Astrocyte of the hippocampus (primary cell): ENCODE results near the gene MZT2A.
"Not testable (repeated sequence)": the region's sequence is repeated elsewhere in the genome, so short reads cannot be mapped to it uniquely, and the experiment has no call there.

Source experiments
- DNase-seq: peaks from one replicate; pipeline ENCODE4 v3.0.0; 2011; ENCODE audit warnings: low read depth, low spot score

MZT2A gene

GRCh38 chr2:131492418-131493198, 411 bp upstream of the MZT2A start:
- DNase-seq: peak; percentile 96

DNA sequence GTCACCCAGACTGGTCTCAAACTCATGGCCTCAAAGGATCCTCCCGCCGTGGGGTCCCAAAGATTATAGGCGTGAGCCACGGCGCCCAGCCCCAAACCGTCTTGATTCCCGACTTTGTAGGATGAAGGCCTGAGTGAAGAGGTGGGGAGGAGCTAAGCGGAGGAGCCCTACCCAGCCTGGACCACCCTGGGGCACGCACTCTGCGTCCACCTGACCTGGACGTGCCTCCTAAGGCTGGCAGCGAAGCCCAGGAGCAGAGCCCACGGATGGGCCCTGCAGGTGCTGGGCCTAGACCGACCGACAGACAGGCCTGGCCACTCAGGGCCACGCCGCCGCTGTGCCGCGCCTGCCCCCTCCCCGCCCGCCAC, 744 bp downstream of the MZT2A start:
- DNase-seq: peak; percentile 20

- peak; percentile 41 for DNase-seq
Measured at GRCh38 chr2:131490616-131491468, 1.4 kb downstream of the MZT2A start.

- no peak for DNase-seq
Measured at GRCh38 chr2:131488306-131489205, 3.6 kb downstream of the MZT2A start.

DNA sequence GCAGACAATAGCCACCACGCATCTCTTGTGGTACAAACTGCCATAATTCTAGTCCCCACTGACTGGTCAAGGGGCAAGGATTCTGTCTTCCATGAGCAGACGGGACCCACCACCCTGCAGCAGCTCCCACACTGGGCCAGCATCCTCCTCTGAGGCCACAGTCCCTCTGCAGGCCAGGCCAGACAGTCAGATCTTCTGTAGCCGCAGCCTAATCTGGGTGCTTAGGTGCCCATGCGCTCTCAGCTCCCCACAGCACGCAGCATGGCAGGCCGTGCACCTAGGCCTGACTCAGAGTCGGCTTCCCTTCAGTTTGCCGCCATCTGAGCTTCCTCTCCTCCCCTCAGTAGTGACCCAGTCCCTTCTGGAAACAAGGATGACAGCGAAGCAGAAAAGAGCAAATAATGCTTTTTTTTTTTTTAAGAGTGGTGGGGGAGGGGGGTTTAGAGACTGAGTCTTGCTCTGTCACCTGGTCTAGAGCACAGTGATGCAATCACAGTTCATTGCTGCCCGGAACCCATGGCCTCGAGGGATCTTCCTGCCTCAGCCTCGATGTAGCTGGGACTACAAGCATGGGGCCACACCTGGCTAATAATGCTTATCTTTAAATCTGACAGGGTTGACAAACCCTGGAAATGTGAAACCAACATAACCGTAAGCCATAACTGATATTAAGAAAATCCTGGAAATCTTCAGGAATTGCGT, 5.8 kb downstream of the MZT2A start:
- DNase-seq: not testable (repeated sequence)

GRCh38 chr2:131484906-131485460, 7.2 kb downstream of the MZT2A start:
- DNase-seq: not testable (repeated sequence)

- DNase-seq: not testable (repeated sequence)
Measured at GRCh38 chr2:131483981-131484820, 8.0 kb downstream of the MZT2A start.

DNA sequence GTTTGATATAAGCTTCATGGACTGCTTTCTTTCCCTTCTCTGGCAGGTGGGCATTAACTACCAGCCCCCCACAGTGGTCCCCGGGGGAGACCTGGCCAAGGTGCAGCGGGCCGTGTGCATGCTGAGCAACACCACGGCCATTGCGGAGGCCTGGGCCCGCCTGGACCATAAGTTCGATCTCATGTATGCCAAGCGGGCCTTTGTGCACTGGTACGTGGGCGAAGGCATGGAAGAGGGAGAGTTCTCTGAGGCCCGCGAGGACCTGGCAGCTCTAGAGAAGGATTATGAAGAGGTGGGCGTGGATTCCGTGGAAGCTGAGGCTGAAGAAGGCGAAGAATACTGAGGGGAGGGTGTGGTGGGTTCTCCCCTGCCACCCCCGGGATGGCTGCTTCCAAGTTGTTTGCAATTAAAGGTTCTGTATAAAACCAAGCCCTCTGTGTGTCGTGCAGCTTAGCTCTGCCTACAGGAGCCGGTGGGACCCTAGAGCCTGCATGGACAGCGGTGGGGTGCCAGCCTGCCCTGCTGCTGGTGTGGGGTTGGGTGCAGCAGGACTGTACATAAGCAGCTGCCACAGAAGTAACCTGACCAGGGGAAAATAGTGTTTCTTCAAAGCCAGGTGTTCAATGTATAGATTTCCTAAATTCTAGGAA, 9.6 kb downstream of the MZT2A start:
- DNase-seq: not testable (repeated sequence)

DNA sequence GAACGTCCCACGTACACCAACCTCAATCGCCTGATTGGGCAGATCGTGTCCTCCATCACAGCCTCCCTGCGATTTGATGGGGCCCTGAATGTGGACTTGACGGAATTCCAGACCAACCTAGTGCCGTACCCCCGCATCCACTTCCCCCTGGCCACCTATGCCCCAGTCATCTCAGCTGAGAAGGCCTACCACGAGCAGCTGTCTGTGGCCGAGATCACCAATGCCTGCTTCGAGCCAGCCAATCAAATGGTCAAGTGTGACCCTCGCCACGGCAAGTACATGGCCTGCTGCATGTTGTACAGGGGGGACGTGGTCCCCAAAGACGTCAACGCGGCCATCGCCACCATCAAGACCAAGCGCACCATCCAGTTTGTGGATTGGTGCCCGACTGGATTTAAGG, 11.8 kb downstream of the MZT2A start:
- not testable (repeated sequence) for DNase-seq

GRCh38 chr2:131478850-131479461, 13.2 kb downstream of the MZT2A start:
- DNase-seq: not testable (repeated sequence)

- DNase-seq: not testable (repeated sequence)
Measured at GRCh38 chr2:131478074-131478849, 13.9 kb downstream of the MZT2A start.

DNA sequence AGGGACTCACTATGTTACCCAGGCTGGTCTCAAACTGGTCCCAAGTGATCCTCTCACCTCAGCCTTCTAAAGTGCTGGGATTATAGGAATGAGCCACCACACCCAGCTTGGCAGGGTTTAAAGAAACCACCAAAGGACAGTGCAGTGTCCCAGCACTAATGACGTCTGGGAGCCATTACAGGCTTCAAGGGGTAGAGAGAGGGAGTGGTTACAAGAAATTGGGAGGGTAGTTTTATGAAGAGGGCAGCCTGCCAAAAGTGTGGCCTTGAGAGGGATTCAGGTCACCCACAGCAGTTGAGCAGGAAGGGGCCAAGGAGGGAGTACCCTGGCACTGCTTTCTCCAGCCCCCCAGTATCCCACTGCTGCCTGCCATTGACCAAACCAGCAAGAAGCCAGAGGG, 15.0 kb downstream of the MZT2A start:
- not testable (repeated sequence) for DNase-seq

DNA sequence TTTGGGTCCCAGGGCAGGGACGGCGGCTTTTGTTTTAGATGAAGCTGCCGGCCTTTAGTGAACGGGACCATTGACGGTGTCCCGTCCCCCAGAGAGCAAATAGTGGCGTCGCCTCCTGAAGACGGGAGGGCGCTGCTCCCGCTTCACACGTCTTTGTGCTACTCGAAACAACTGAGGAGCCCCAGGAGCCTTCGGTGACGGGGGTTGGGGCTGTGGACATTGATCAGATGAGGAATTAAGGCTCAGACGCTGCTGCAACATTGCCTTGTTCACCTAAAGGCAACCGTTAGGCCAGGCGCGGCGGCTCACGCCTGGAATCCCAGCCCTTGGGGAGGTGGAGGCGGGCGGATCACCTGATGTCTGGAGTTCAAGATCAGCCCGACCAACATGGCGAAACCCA, 15.8 kb downstream of the MZT2A start:
- DNase-seq: not testable (repeated sequence)

- no peak for DNase-seq
Measured at GRCh38 chr2:131475831-131476230, 16.4 kb downstream of the MZT2A start, which contains the start of gene TUBA3D. Gene TUBA3D, plus strand, starts transcription at chr2:131476119. Its CDS starts 81 bp downstream, at chr2:131476200.

DNA sequence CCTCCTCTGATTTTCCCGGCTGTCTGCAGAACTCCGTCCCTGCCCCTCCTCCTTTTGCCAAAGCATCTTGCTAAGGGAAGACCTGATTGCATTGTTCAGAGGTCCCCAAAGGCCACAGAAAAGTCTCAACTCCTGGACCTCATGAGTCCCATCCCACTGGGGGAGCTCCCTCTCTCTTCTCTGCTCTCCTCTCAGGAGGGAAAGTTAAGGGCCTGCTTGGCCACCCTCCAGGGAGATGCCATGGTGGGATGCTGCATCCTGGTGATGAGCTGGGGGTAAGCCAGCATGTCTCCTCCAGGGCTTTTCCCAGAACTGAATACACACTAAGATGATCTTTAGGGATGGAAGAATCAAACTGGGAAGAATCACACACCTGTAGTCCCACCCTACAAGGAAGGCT, 18.9 kb downstream of the MZT2A start:
- DNase-seq: not testable (repeated sequence)

DNA sequence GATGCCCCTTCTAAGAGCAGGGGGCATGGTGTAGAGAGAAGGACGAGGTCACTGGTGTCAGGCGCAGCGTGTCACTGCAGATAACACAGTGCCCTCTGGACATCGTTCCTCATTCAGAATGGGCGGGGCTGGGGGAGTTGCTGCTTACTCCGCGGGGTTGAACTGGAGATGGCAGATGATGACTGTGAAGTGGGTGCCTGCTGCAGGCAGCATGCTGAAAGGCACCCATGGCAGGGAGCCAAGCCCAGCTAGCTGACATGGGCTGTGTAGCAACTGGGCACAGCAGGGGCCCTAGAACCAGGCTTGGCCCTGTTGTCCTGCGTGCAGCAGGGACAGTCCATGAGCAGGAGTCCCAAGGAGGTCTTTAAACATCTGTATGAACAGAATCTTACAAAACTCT, 20.6 kb downstream of the MZT2A start:
- DNase-seq: not testable (repeated sequence)

- not testable (repeated sequence) for DNase-seq
Measured at GRCh38 chr2:131470944-131471343, 21.3 kb downstream of the MZT2A start.

- not testable (repeated sequence) for DNase-seq
Measured at GRCh38 chr2:131467722-131468121, 24.5 kb downstream of the MZT2A start.
